ENCODE data around the gene ZSWIM5. TPM values are rescaled to one million over a fixed set of nuclear protein-coding genes. Genes with fewer than 3 reads are reported as not detected.

ZSWIM5 gene
- total RNA-seq, 3 donors from 2014 or later = 1.6 to 4.5 (median 3.3) TPM

GRCh38 chr1:45038661-45039364 is 167.6 kb downstream of the ZSWIM5 start:
- H3K27me3 ChIP-seq = no peaks in the 10 kb centered on the region
- H3K9me3 ChIP-seq = no peaks in the 10 kb centered on the region
- H3K36me3 ChIP-seq = no peaks in the 10 kb centered on the region
- DNase-seq (ENCODE audit: low spot score in 2 of 2) = no peak
- no peaks in the 10 kb centered on the region for H3K4me1 ChIP-seq
- no peak overlapping the region for H3K27ac ChIP-seq
- H3K4me3 ChIP-seq = no peak overlapping the region
- intact Hi-C loops (cut with DNase I; ENCODE audit: low total_unique reads) = no loop called here
- no peak for TF ChIP-seq CTCF (IDR thresholded peaks at IDR 0.05)
- no peak for TF ChIP-seq POLR2A (IDR thresholded peaks at IDR 0.05)
- TF ChIP-seq POLR2AphosphoS5 (IDR thresholded peaks at IDR 0.05) = no peak

GRCh38 chr1:45038240-45038639 is 168.2 kb downstream of the ZSWIM5 start:
- no peak for DNase-seq (ENCODE audit: low spot score in 2 of 2)
- Histone ChIP-seq H3K27me3 (no peaks in the 10 kb centered on the region), H3K27ac (no peak overlapping the region), H3K9me3 (no peaks in the 10 kb centered on the region), H3K36me3 (no peaks in the 10 kb centered on the region), H3K4me1 (no peaks in the 10 kb centered on the region), H3K4me3 (no peak overlapping the region)
- TF ChIP-seq CTCF (IDR thresholded peaks at IDR 0.05) (no peak), POLR2A (IDR thresholded peaks at IDR 0.05) (no peak), POLR2AphosphoS5 (IDR thresholded peaks at IDR 0.05) (no peak)
- intact Hi-C loops (cut with DNase I; ENCODE audit: low total_unique reads) = no loop called here

DNA sequence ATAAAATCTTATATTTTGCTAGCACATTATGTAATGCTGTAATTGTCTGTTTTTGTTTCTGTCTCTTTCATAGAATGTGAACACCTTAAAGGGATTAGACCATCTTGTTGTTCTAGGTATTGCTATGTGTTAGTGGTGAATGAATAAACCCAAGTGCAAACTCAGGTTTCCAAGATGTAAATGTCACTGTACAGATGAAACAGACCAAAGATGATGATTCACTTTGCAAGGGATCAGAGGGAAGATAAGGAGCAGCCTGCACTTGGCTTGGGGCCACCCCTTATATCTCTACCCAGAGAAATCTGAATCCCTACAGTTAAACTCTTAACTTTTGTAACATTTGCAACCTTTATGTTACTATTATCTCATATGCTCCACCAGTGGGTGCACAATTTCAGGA is 168.9 kb downstream of the ZSWIM5 start:
- no peaks in the 10 kb centered on the region for H3K4me1 ChIP-seq
- TF ChIP-seq POLR2AphosphoS5 (IDR thresholded peaks at IDR 0.05) (no peak), CTCF (IDR thresholded peaks at IDR 0.05) (no peak), POLR2A (IDR thresholded peaks at IDR 0.05) (no peak)
- intact Hi-C loops (cut with DNase I; ENCODE audit: low total_unique reads) = no loop called here
- H3K36me3 ChIP-seq = no peaks in the 10 kb centered on the region
- H3K9me3 ChIP-seq = no peaks in the 10 kb centered on the region
- H3K27me3 ChIP-seq = no peaks in the 10 kb centered on the region
- no peak overlapping the region for H3K4me3 ChIP-seq
- no peak for DNase-seq (ENCODE audit: low spot score in 2 of 2)
- no peak overlapping the region for H3K27ac ChIP-seq

- no peaks in the 10 kb centered on the region for H3K36me3 ChIP-seq
- H3K27ac ChIP-seq = no peak overlapping the region
- intact Hi-C loops (cut with DNase I; ENCODE audit: low total_unique reads) = no loop called here
- H3K27me3 ChIP-seq = no peaks in the 10 kb centered on the region
- no peaks in the 10 kb centered on the region for H3K4me1 ChIP-seq
- no peaks in the 10 kb centered on the region for H3K9me3 ChIP-seq
- DNase-seq (ENCODE audit: low spot score in 2 of 2) = no peak
- TF ChIP-seq POLR2AphosphoS5 (IDR thresholded peaks at IDR 0.05) (no peak), CTCF (IDR thresholded peaks at IDR 0.05) (no peak), POLR2A (IDR thresholded peaks at IDR 0.05) (no peak)
- no peak overlapping the region for H3K4me3 ChIP-seq
Measured at GRCh38 chr1:45035631-45036301, 170.6 kb downstream of the ZSWIM5 start.

DNA sequence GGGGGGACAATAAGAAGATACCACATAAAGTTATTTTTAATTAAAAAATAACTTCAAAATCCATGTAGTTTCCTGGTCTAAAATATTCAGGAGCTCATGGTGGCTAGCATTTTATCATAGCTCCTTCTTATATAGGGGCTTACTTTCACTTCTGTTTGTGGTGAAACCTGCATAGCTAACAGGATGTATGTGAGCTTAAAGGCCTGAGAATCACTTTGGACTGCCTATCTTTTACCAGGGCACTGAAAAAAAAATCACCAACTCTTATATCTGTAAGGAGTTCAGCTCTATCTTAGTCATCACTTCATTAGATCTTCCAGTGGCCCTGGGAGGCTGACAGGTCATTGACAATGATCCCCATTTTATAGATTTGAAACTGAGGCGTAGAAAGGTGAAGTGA is 173.0 kb downstream of the ZSWIM5 start:
- no peaks in the 10 kb centered on the region for H3K27me3 ChIP-seq
- TF ChIP-seq POLR2AphosphoS5 (IDR thresholded peaks at IDR 0.05) (no peak), CTCF (IDR thresholded peaks at IDR 0.05) (no peak), POLR2A (IDR thresholded peaks at IDR 0.05) (no peak)
- intact Hi-C loops (cut with DNase I; ENCODE audit: low total_unique reads) = no loop called here
- no peak overlapping the region for H3K27ac ChIP-seq
- no peak for DNase-seq (ENCODE audit: low spot score in 2 of 2)
- H3K4me3 ChIP-seq = no peak overlapping the region
- H3K36me3 ChIP-seq = no peaks in the 10 kb centered on the region
- no peaks in the 10 kb centered on the region for H3K9me3 ChIP-seq
- H3K4me1 ChIP-seq = no peaks in the 10 kb centered on the region

Data from breast epithelium (tissue), 4 donors.